Loucy (cell line): ENCODE results near the gene CBY3.
"Not testable (repeated sequence)": the region's sequence is repeated elsewhere in the genome, so short reads cannot be mapped to it uniquely, and the experiment has no call there.

ENCODE experiments used
- H2AFZ ChIP-seq: fragments of 200-600 bp; sonication (generic); 2 replicates; pipeline ENCODE4 v1.6.0; 2016; ENCODE audit warnings: antibody characterized with exemption, mild to moderate bottlenecking, low read length, moderate library complexity
- H3F3A ChIP-seq: fragments of 200-600 bp; 2 replicates; pipeline ENCODE4 v1.6.0; 2016; ENCODE audit warnings: antibody characterized with exemption, low read depth, mild to moderate bottlenecking
- H3K27me3 ChIP-seq: fragments of 200-600 bp; sonication (generic); 2 replicates; pipeline ENCODE4 v1.6.1; 2014; ENCODE audit warnings: low read length, mild to moderate bottlenecking; ENCODE audit not compliant: insufficient read depth, poor library complexity, severe bottlenecking
- H3K36me3 ChIP-seq: fragments of 200-600 bp; sonication (generic); 2 replicates; pipeline ENCODE4 v1.6.1; 2016; ENCODE audit warnings: low read length; ENCODE audit not compliant: insufficient read depth
- H3K4me1 ChIP-seq: fragments of 200-600 bp; sonication (generic); 2 replicates; pipeline ENCODE4 v1.5.1; 2014; ENCODE audit warnings: low read length, mild to moderate bottlenecking; ENCODE audit not compliant: insufficient read depth, poor library complexity, severe bottlenecking
- H3K4me2 ChIP-seq: fragments of 200-600 bp; sonication (generic); 2 replicates; pipeline ENCODE4 v1.6.0; 2014; ENCODE audit warnings: antibody characterized with exemption, low read length, low read depth, mild to moderate bottlenecking; ENCODE audit not compliant: poor library complexity, severe bottlenecking
- H3K4me3 ChIP-seq: fragments of 200-600 bp; sonication (generic); 2 replicates; pipeline ENCODE4 v1.5.1; 2014; ENCODE audit warnings: low read length, mild to moderate bottlenecking, mixed read lengths; ENCODE audit not compliant: poor library complexity, severe bottlenecking
- H3K79me2 ChIP-seq: fragments of 200-600 bp; sonication (generic); 2 replicates; pipeline ENCODE4 v1.6.1; 2014; ENCODE audit warnings: low read length; ENCODE audit not compliant: insufficient read depth
- H3K9ac ChIP-seq: fragments of 200-600 bp; sonication (generic); 2 replicates; pipeline ENCODE4 v1.6.0; 2014; ENCODE audit warnings: mild to moderate bottlenecking, low read depth, low read length, moderate library complexity; ENCODE audit not compliant: poor library complexity, severe bottlenecking
- H3K9me2 ChIP-seq: fragments of 200-600 bp; sonication (generic); replicated peaks from 2 replicates; pipeline ENCODE4 v1.6.1; 2016; ENCODE audit warnings: low read depth, low read length, mixed read lengths
- H3K9me3 ChIP-seq: fragments of 200-600 bp; sonication (generic); 2 replicates; pipeline ENCODE4 v1.6.1; 2014; ENCODE audit warnings: mild to moderate bottlenecking, antibody characterized with exemption, low read length, low read depth; ENCODE audit not compliant: insufficient read depth
- H4K20me1 ChIP-seq: fragments of 200-600 bp; sonication (generic); 2 replicates; pipeline ENCODE4 v1.6.0; 2014; ENCODE audit warnings: antibody characterized with exemption, low read length, mild to moderate bottlenecking; ENCODE audit not compliant: insufficient read depth, poor library complexity, severe bottlenecking
- CTCF ChIP-seq: fragments of 200-600 bp; sonication (generic); conservative IDR thresholded peaks from 2 replicates; pipeline ENCODE4 v1.5.1; 2014; ENCODE audit warnings: mild to moderate bottlenecking, antibody characterized with exemption, low read length
- EZH2phosphoT487 ChIP-seq: fragments of 200-600 bp; IDR thresholded peaks from 2 replicates; pipeline ENCODE4 v1.6.1; 2018; ENCODE audit warnings: antibody characterized with exemption, mild to moderate bottlenecking, moderate library complexity, borderline replicate concordance

Gene CBY3

GRCh38 chr5:179649166-179649703, 31.6 kb downstream of the CBY3 start:
- H2AFZ ChIP-seq, H3K4me3 ChIP-seq, H3F3A ChIP-seq, H3K9me2 ChIP-seq, H3K4me2 ChIP-seq, H3K9me3 ChIP-seq, H3K27me3 ChIP-seq, H4K20me1 ChIP-seq, H3K36me3 ChIP-seq, H3K79me2 ChIP-seq, H3K4me1 ChIP-seq, H3K9ac ChIP-seq: not testable (repeated sequence)

GRCh38 chr5:179648410-179648809, 32.4 kb downstream of the CBY3 start:
- H3K4me1 ChIP-seq, result no peaks in the 10 kb centered on the region
- H3K27me3 ChIP-seq, result no peaks in the 10 kb centered on the region
- no peaks in the 10 kb centered on the region for H3K9me3 ChIP-seq
- no peaks in the 10 kb centered on the region for H3K36me3 ChIP-seq
- H3K4me3 ChIP-seq, result no peak overlapping the region
- H3K9me2 ChIP-seq, result no peaks in the 10 kb centered on the region
- H3K4me2 ChIP-seq, result no peak overlapping the region
- H3K9ac ChIP-seq, result no peak overlapping the region
- H4K20me1 ChIP-seq, result no peaks in the 10 kb centered on the region
- TF ChIP-seq CTCF (no peak), EZH2phosphoT487 (no peak)
- no peaks in the 10 kb centered on the region for H3K79me2 ChIP-seq
- no peak overlapping the region for H2AFZ ChIP-seq
- no peaks in the 10 kb centered on the region for H3F3A ChIP-seq

GRCh38 chr5:179644766-179645165, 36.1 kb downstream of the CBY3 start:
- H3K9ac ChIP-seq, H2AFZ ChIP-seq, H3K4me2 ChIP-seq, H4K20me1 ChIP-seq, H3K9me2 ChIP-seq, H3F3A ChIP-seq, H3K4me1 ChIP-seq, H3K36me3 ChIP-seq, H3K4me3 ChIP-seq, H3K27me3 ChIP-seq, H3K9me3 ChIP-seq, H3K79me2 ChIP-seq: not testable (repeated sequence)

- not testable (repeated sequence) for H3K9me2 ChIP-seq, H3F3A ChIP-seq, H3K4me1 ChIP-seq, H3K9ac ChIP-seq, H3K79me2 ChIP-seq, H2AFZ ChIP-seq, H3K27me3 ChIP-seq, H4K20me1 ChIP-seq, H3K36me3 ChIP-seq, H3K9me3 ChIP-seq, H3K4me2 ChIP-seq, H3K4me3 ChIP-seq
Measured at GRCh38 chr5:179643141-179643920, 37.5 kb downstream of the CBY3 start.

GRCh38 chr5:179642626-179643025, 38.2 kb downstream of the CBY3 start:
- H2AFZ ChIP-seq, H3K4me2 ChIP-seq, H3K9me3 ChIP-seq, H3K9me2 ChIP-seq, H3K36me3 ChIP-seq, H3K9ac ChIP-seq, H3F3A ChIP-seq, H3K79me2 ChIP-seq, H4K20me1 ChIP-seq, H3K27me3 ChIP-seq, H3K4me1 ChIP-seq, H3K4me3 ChIP-seq: not testable (repeated sequence)

- H3F3A ChIP-seq, H3K4me2 ChIP-seq, H3K36me3 ChIP-seq, H2AFZ ChIP-seq, H3K9me3 ChIP-seq, H3K79me2 ChIP-seq, H3K4me1 ChIP-seq, H3K9ac ChIP-seq, H3K9me2 ChIP-seq, H3K27me3 ChIP-seq, H3K4me3 ChIP-seq, H4K20me1 ChIP-seq: not testable (repeated sequence)
Measured at GRCh38 chr5:179641745-179642144, 39.1 kb downstream of the CBY3 start.
